Mesendoderm (in vitro differentiated cells): Measurements from ENCODE around the gene SPEG.

Experiments
- DNase-seq: peaks from one replicate; pipeline ENCODE4 v3.0.0; 2013
- H2AK5ac ChIP-seq: 2 replicates; pipeline ENCODE4 v1.6.1; 2013; ENCODE audit warnings: low read length, inconsistent platforms
- H2BK120ac ChIP-seq: 2 replicates; pipeline ENCODE4 v1.6.1; 2013; ENCODE audit warnings: low read depth, mild to moderate bottlenecking, low read length, moderate library complexity, mixed read lengths
- H2BK15ac ChIP-seq: replicated peaks from 2 replicates; pipeline ENCODE4 v1.6.1; 2013; ENCODE audit warnings: low read depth, mild to moderate bottlenecking, moderate library complexity
- H2BK5ac ChIP-seq: 2 replicates; pipeline ENCODE4 v1.6.1; 2013; ENCODE audit warnings: low read length, inconsistent platforms
- H3K18ac ChIP-seq: 2 replicates; pipeline ENCODE4 v1.6.1; 2013; ENCODE audit warnings: mild to moderate bottlenecking, low read length, mixed read lengths
- H3K23ac ChIP-seq: one replicate; pipeline ENCODE4 v1.6.1; 2013; ENCODE audit warnings: low read length
- H3K27ac ChIP-seq: 2 replicates; pipeline ENCODE4 v1.5.1; 2013; ENCODE audit warnings: low read depth, mild to moderate bottlenecking, inconsistent platforms, low read length, moderate library complexity
- H3K27me3 ChIP-seq: 2 replicates; pipeline ENCODE4 v1.6.1; 2013; ENCODE audit warnings: low read length, control low read depth, mild to moderate bottlenecking, inconsistent platforms; ENCODE audit not compliant: insufficient read depth, poor library complexity
- H3K36me3 ChIP-seq: 2 replicates; pipeline ENCODE4 v1.6.1; 2013; ENCODE audit warnings: low read length, inconsistent platforms; ENCODE audit not compliant: control insufficient read depth, insufficient read depth
- H3K4ac ChIP-seq: one replicate; pipeline ENCODE4 v1.6.1; 2013; ENCODE audit warnings: low read depth, mild to moderate bottlenecking, low read length, moderate library complexity
- H3K4me1 ChIP-seq: 2 replicates; pipeline ENCODE4 v1.6.1; 2013; ENCODE audit warnings: low read depth, low read length, inconsistent platforms; ENCODE audit not compliant: control insufficient read depth
- H3K4me2 ChIP-seq: 2 replicates; pipeline ENCODE4 v1.6.1; 2013; ENCODE audit warnings: low read length
- H3K4me3 ChIP-seq: 2 replicates; pipeline ENCODE4 v1.5.1; 2013; ENCODE audit warnings: mild to moderate bottlenecking, low read length
- H3K56ac ChIP-seq: one replicate; pipeline ENCODE4 v1.6.1; 2013; ENCODE audit warnings: low read length
- H3K79me1 ChIP-seq: 2 replicates; pipeline ENCODE4 v1.6.1; 2013; ENCODE audit warnings: low read length, inconsistent platforms
- H3K79me2 ChIP-seq: 2 replicates; pipeline ENCODE4 v1.6.1; 2013; ENCODE audit warnings: mild to moderate bottlenecking, low read length; ENCODE audit not compliant: control insufficient read depth, insufficient read depth
- H3K9ac ChIP-seq: 2 replicates; pipeline ENCODE4 v1.6.1; 2013; ENCODE audit warnings: low read length, inconsistent platforms
- H4K5ac ChIP-seq: one replicate; pipeline ENCODE4 v1.6.1; 2013; ENCODE audit warnings: low read length
- H4K8ac ChIP-seq: one replicate; pipeline ENCODE4 v1.6.1; 2013; ENCODE audit warnings: low read depth, mild to moderate bottlenecking, control low read depth, low read length, moderate library complexity
- WGBS: extraction: QIAGEN DNeasy Blood & Tissue Kit; methylation state at CpG from one replicate; pipeline ENCODE4 v1.1.7; 2013; ENCODE audit warnings: low lambda C conversion rate, missing lambda C conversion rate; ENCODE audit not compliant: insufficient coverage; ENCODE audit errors: extremely low coverage; 5-methylcytosine and 5-hydroxymethylcytosine counted together

SPEG gene

DNA sequence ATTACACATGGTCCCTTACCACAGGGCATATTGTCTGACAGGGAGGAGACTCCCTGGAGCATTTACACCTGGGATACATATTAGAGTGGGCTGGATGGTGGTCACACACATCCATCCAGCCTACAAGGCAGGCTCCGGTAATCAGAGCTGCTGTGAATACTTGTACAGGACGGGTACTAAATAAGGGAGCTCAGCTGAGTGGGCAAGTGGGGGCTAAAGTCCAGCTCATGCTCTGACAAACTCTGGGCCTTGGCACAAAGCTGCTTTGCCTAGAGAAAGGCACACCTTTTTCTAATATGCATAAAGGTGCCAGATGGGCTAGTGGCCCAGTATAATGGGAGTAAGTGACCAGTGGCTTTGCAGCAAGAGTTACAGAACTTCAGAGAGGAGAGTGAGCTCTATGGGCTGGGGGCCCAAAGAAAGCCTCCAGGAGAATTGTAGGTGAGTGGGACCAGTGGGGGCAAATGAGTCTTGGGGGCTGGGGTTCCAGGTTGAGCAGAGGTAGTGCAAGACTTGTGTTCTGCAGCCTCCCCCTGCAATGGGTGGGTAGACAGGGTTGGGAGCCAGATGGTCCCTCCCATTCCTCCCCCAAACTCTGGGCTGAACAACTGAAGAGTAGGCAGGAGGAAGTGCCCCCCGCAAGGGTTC is 110.8 kb downstream of the SPEG start:
- Histone ChIP-seq H3K4ac (no peak overlapping the region), H4K5ac (no peak overlapping the region), H3K9ac (no peak overlapping the region), H3K4me1 (peaks cover 4% of the 10 kb centered on the region), H3K18ac (no peak overlapping the region), H3K23ac (no peak overlapping the region), H3K4me3 (no peak overlapping the region), H3K79me1 (peaks cover 4% of the 10 kb centered on the region), H3K79me2 (no peaks in the 10 kb centered on the region), H3K36me3 (peaks cover 4% of the 10 kb centered on the region), H3K4me2 (no peak overlapping the region), H3K27ac (no peak overlapping the region), H2BK5ac (no peak overlapping the region), H4K8ac (no peak overlapping the region), H2BK15ac (no peak overlapping the region), H2BK120ac (no peak overlapping the region), H3K27me3 (no peaks in the 10 kb centered on the region), H2AK5ac (no peak overlapping the region), H3K56ac (no peak overlapping the region)
- DNase-seq, result no peak
- no CpG with 5 or more reads among the region's 3 CpGs for WGBS

DNA sequence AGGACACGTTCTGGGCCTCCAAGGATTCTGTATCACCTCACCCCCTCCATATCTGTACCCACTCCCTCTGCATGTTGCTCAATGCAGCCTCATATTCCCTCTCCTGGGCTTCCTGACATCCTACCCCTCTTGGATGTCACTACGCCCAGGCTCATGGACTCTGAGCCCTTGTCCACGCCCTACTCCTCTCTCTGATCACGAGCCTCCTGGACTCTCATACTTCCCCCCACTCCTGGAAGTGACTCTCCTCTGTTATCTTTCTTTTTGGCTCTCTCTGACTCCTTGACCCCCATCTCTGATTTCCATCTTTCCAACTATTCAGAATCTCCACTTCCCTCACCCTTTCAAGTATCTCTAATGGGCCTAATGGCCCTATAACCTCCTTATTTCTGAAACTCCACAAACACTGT is 111.3 kb downstream of the SPEG start:
- Histone ChIP-seq H3K79me1 (peaks cover 4% of the 10 kb centered on the region), H4K8ac (no peak overlapping the region), H3K79me2 (no peaks in the 10 kb centered on the region), H2BK120ac (no peak overlapping the region), H3K27ac (no peak overlapping the region), H3K4me1 (peaks cover 4% of the 10 kb centered on the region), H3K36me3 (peaks cover 2% of the 10 kb centered on the region), H3K4ac (no peak overlapping the region), H3K18ac (no peak overlapping the region), H2BK5ac (no peak overlapping the region), H2BK15ac (no peak overlapping the region), H3K27me3 (no peaks in the 10 kb centered on the region), H3K56ac (no peak overlapping the region), H3K4me3 (no peak overlapping the region), H3K23ac (no peak overlapping the region), H3K9ac (no peak overlapping the region), H3K4me2 (no peak overlapping the region), H2AK5ac (no peak overlapping the region), H4K5ac (no peak overlapping the region)
- no peak for DNase-seq
- WGBS, result no CpG with 5 or more reads among the region's 4 CpGs

DNA sequence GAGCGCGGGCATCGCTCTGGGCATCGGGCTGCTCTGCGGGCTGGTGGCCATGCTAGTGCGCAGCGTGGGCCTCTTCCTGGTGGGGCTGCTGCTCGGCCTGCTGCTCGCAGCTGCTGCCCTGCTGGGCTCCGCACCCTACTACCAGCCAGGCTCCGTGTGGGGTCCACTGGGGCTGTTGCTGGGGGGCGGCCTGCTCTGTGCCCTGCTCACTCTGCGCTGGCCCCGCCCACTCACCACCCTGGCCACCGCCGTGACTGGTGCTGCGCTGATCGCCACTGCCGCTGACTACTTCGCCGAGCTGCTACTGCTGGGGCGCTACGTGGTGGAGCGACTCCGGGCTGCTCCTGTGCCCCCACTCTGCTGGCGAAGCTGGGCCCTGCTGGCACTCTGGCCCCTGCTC is 113.0 kb downstream of the SPEG start:
- H4K8ac ChIP-seq, result no peak overlapping the region
- no peak overlapping the region for H3K23ac ChIP-seq
- H3K36me3 ChIP-seq, result no peaks in the 10 kb centered on the region
- no peak overlapping the region for H2AK5ac ChIP-seq
- no peak overlapping the region for H3K56ac ChIP-seq
- DNase-seq, result no peak
- no peak overlapping the region for H2BK15ac ChIP-seq
- H3K4ac ChIP-seq, result no peak overlapping the region
- H3K4me1 ChIP-seq, result peaks cover 2% of the 10 kb centered on the region
- H3K18ac ChIP-seq, result no peak overlapping the region
- H3K27me3 ChIP-seq, result no peaks in the 10 kb centered on the region
- H3K79me1 ChIP-seq, result peaks cover under 1% of the 10 kb centered on the region
- WGBS, result no CpG with 5 or more reads among the region's 26 CpGs
- H3K4me2 ChIP-seq, result no peak overlapping the region
- no peak overlapping the region for H3K4me3 ChIP-seq
- H3K27ac ChIP-seq, result no peak overlapping the region
- no peak overlapping the region for H3K9ac ChIP-seq
- H2BK120ac ChIP-seq, result no peak overlapping the region
- no peak overlapping the region for H4K5ac ChIP-seq
- H2BK5ac ChIP-seq, result no peak overlapping the region
- no peaks in the 10 kb centered on the region for H3K79me2 ChIP-seq
